Hepatic stellate cell (primary cell): Measurements from ENCODE around the gene ARHGAP19.

ENCODE experiments used
- DNase-seq: peaks from one replicate; pipeline ENCODE4 v3.0.0; 2011; ENCODE audit warnings: low spot score

The ARHGAP19 gene

GRCh38 chr10:97292097-97292861, at the start of gene ARHGAP19:
ARHGAP19 (minus strand) TSS chr10:97292637; CDS start chr10:97292627, 10 bp downstream.
- peak; percentile 97 for DNase-seq

GRCh38 chr10:97341416-97341815, 49.0 kb upstream of the ARHGAP19 start:
- DNase-seq: no peak

GRCh38 chr10:97338041-97338440, 45.6 kb upstream of the ARHGAP19 start:
- no peak for DNase-seq

- DNase-seq: no peak
These were observed 44.8 kb upstream of the ARHGAP19 start for GRCh38 chr10:97336942-97337831.

DNA sequence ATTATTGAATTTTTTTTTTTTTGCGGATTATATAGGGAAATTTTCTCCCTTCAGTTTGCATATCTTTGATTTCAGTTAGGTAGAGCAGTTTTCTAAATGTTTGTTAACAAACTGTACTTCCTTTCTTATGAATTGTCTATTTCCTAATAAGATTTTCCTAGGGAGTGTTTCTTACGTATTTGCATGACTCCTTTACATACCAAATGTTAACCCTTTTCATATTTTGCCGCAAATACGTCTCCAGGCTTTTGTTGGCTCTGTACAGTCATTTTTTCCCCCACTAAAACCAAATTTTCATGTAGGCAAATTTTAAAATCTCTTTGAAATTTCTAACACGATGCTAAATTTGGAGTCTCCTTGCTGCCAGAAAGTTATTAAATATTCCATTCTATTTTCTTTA, 44.0 kb upstream of the ARHGAP19 start:
- DNase-seq: no peak

DNA sequence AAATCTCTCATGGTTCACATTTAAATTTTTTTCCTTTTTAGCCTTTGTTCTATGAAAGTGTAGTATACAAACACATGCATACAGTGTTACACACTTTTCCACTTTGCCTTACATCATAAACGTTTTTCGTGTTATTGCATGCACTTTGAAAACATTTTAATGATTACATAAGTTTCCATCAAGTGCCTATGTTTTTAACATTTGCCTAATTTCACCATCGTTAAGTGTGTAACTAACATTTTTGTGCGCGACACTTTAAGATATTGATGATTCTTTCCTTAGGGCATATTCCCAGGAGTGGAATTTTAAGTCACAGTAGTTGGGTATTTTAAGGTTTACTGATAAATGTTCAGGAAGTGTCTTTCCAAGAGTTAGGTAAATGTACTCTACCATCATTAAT, 43.6 kb upstream of the ARHGAP19 start:
- DNase-seq: no peak

DNA sequence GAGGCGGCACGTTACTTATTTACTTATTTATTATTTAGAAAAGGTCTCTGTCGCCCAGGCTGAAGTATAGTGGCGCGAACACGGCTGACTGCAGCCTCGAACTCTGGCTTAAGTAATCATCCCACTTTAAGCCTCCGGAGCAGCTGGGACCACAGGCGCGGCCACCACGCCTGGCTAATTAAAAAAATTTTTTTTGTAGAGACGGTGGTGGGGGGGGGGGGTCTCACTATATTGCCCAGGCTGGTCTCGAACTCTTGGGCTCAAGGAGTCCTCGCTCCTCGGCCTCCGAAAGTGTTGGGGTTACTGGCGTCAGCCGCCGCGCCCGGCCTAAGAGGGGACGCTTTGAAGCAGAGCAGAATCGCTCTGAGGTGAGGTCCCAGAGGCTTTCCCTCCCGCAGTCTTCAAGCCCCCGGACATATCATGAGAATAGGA, 42.8 kb upstream of the ARHGAP19 start:
- DNase-seq: no peak

DNA sequence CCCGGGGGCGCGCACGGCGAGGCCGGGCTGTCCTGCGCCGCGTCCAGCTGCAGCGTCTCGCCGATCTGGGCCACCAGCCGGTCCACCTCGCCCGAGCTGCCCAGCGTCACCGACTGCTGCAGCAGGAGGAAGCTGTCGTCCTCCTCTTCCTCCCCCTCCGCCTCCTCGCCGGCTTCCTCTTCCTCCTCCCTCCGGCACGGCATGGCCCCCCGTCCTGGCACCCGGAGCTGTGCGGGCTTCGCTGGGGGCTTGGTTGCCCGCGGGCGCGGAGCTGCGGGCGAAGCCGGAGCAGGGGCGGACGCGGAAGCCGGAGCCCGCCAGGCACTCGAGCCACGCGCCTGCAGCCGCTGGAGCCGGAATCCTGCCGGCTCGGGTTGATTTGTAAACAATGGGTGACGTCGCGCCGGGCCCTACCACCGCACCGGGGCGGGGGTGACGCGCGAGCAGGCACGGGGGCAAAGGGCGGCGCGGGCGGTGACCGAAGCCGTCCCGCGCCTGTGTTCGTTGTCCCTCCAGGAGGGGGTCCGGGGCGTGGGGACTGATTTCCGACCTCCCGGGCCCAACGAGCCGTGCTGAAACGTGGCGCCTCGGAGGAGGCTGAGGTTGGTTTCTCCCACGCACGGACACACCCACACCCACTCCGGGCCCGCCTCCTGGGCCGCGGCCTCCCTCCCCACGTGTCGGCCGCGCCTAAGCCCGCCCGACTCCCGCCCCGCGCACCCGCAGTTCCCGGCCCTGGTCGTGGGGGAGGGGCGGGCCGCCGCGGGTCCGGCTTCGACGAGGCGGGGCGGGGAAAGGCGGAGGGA, 42.1 kb upstream of the ARHGAP19 start, which contains the start of gene FRAT2:
Gene FRAT2 (minus strand): TSS at position 360 of the 806 bp plus-strand sequence. CDS start 157 bp downstream, at position 203.
- peak; percentile 97 for DNase-seq

DNA sequence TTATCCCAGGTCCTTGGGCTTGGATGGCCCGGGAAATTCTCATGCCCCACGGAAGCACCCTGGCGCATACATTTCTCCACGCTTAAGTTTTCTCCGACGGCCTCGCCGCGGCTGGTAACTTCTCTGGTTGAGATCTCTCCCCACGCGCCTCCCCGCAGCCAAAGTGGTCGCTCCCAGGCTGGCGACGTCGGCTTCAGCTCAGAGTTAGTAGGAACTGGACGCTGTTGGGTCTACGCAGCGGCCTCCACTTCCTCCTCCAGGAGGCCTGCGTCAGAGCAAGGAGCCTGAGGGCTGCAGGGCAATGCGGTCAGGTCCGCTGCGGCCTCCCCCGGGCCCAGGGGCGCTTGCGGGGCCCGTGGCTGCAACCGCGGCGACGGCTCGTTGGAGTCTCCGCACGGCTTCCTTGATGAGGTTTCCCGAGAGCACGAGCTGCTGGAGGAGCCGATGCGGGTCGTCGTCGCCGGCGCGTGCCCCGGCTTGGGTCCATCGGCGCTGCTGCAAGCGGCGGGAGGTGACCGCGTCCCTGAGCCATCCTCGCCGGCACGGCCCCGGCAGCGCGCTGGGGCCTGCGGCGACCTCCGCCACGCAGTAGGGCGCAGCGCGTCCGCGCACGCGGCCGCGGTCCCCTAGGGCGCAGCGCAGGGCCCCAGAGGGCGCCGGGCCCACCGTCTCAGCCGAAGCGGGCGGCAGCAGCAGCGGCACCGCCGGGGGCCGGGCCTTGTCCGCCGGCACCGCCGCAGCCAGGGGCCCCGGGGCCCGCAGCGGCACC, 41.3 kb upstream of the ARHGAP19 start:
- DNase-seq: peak; percentile 33

GRCh38 chr10:97333351-97333600, 40.8 kb upstream of the ARHGAP19 start:
- DNase-seq: peak; percentile 30

- peak; percentile 88 for DNase-seq
These were observed 40.3 kb upstream of the ARHGAP19 start for GRCh38 chr10:97332591-97333350.

DNA sequence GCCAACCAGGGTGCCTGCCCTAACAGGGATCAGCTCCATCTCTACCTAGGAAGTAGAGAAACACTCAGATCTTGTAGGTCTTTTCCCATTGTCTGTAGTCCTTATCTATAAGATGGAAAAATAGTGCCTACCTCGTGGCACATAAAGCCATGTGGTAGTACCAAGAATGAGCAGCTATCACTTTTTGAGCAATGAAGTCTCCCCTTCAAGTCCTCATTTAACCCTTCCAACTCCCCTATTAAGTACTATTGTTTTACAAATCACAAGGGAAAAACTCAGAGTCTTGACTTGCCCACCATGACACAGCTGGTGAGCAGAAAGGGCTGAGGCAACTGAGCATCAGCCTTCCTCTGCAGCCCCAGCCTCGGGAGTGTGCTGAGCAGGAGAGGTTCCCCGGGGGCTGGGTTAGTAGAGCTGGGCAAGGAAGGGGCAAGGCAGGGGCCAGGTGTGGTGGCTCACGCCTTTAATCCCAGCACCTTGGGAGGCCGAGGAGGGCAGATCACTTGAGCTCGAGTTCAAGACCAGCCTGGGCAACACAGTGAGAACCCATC, 38.8 kb upstream of the ARHGAP19 start:
- DNase-seq: no peak

DNA sequence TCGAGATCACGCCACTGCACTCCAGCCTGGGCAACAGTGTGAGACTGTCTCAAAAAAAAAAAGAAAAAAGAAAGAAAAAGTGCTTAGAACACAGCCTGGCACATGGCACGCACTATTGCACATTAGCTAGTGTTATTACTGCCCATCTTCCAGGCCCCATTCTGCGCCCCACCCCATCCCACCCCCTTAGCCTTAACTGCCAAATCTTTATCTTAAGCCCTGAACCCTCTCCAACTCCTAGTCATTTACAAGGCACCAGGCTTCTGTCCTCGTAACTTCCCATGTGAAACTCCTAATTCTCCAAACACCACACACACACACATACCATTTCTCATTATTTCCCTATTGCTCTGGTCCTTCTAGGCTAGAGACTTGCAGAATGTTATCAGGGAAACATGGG, 37.3 kb upstream of the ARHGAP19 start:
- no peak for DNase-seq

DNA sequence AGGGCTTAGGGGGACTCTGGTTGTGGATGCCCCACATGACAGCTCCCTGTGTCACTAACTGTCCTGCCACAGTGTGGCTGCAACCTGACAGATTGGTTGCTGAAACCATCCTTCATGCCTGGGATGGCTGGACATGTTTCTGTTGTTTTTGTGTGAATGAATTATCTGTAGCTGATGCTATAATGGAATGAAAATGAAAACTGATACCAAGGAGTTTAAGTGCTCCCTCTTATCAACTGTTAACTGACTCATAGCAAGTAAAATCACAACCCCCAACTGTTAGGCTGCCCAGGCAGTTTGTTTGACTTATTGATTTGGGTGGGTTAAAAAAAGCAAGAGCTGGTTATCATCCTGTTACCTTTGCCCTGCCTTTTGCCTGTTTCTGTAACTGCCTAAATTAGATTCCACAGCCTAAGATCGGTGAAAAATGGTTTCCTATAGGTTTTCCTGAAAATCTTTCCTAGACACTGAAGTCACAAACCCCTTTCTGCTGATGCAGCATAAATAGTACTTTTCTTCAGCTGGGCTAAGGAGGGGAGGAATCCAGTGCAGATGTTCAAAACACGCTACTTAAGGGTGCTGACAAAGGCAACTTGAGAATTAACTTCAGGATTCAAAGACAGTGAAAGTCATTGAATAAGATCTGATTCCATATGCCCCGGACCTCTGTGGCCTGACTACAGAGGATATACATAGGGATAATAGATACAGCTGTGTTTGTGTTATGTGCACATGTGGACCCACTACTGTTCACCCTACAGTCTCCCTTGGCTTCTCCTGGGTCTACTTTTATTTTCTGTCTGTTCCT, 36.4 kb upstream of the ARHGAP19 start:
- DNase-seq: no peak

- DNase-seq: no peak
These were observed 35.2 kb upstream of the ARHGAP19 start for GRCh38 chr10:97327348-97328294.

GRCh38 chr10:97325754-97326153, 33.3 kb upstream of the ARHGAP19 start:
- no peak for DNase-seq

GRCh38 chr10:97323501-97323900, 31.1 kb upstream of the ARHGAP19 start:
- no peak for DNase-seq

DNA sequence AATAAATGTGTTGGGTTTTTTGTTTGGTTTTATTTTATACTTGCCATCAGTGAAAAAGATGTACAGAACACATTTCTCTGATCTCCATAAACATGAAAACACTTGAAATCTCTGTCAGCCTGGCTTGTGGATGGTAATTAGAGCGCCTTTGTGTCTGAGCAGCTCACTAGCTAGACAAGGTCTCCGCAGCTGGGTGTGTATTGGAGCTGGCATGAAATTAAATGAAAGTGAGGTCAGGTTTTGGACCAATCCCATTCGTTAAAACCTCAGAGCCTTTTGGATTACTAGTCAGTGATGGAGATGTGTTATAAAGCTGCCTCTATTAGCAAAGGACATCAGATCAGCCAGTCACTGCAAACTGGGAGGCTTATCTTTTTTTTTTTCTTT, 29.4 kb upstream of the ARHGAP19 start:
- no peak for DNase-seq
